IPS-18c (cell line): ENCODE results near the gene MAGI1.

Source experiments
- H3K4me3 ChIP-seq: 2 replicates; pipeline ENCODE4 v1.7.0; 2013; ENCODE audit warnings: low read depth, mild to moderate bottlenecking, low read length, moderate library complexity; ENCODE audit not compliant: insufficient read depth
- H3K9me3 ChIP-seq: one replicate; pipeline ENCODE4 v1.6.1; 2013; ENCODE audit warnings: mild to moderate bottlenecking, low read length, moderate library complexity; ENCODE audit not compliant: control insufficient read depth, insufficient read depth

The MAGI1 gene

DNA sequence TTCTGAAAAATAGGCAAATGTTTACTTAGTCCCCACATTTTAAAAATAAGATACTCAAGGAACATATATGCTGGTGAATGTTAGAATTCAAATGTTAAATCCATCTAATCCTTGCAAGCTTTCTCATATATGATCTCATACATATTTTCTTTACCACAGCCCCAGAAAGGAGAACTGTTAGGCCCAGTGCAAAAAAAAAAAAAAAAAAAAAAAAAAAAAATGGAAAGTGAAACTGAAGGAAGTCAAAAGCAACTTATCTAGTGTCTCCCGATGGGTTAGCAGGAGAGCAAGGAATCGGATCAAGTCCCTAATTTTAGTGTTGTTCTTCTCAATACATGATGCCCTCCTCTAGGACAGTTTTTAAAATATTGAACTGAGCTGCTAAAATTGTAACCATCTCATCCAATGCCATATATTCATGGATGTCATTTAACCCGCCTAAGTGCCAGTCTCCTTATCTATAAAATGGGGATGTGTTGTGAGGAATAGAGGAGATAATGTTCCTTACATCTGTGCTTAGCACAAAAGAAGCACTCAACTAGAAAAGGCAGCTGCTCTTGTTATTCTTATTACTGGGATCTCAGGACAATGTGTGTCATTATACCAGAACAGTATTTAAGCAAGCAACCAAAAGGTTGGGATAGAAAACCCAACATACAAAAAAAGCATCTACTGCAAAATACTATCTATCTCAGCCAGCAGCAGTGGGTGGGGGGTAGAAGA, 279.7 kb downstream of the MAGI1 start:
- Histone ChIP-seq H3K4me3 (no peak overlapping the region), H3K9me3 (no peaks in the 10 kb centered on the region)

DNA sequence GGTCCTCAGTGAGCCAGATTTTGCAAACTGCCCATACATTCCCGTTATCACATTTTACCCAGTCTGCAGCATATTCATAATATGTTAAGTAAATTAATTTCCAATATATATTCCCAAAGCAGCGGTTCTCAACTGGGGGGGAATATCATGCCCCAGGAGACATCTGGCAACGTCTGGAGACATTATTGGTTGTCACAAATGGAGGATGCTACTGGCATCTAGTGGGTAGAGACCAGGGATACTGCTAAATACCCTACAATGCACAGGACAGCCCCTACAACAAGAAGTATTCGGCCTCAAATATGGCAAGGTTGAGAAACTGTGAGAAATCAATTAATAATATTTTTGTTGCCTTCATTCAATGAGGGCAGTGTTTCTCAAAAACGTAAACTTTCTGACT, 280.3 kb downstream of the MAGI1 start:
- H3K4me3 ChIP-seq, result no peak overlapping the region
- no peaks in the 10 kb centered on the region for H3K9me3 ChIP-seq

DNA sequence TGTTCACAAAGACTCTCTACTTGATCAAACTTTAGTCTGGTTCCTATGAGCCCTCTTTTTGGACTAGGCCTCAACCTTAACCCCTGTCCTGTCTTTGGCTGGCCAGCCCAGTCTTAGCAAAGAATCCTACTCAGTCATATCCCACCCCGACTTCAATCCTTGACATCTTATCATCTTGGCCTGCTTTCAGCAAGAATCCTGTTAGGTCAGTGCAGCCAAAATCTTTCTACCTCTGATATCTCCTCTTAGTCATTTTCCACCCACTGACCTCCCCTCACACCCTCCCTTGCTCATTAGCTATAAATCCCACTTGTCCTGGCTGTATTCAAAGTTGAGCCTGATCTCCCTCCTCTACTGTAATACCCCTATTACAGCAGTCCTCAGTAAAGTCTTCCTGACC, 286.1 kb downstream of the MAGI1 start:
- Histone ChIP-seq H3K9me3 (no peaks in the 10 kb centered on the region), H3K4me3 (no peak overlapping the region)

DNA sequence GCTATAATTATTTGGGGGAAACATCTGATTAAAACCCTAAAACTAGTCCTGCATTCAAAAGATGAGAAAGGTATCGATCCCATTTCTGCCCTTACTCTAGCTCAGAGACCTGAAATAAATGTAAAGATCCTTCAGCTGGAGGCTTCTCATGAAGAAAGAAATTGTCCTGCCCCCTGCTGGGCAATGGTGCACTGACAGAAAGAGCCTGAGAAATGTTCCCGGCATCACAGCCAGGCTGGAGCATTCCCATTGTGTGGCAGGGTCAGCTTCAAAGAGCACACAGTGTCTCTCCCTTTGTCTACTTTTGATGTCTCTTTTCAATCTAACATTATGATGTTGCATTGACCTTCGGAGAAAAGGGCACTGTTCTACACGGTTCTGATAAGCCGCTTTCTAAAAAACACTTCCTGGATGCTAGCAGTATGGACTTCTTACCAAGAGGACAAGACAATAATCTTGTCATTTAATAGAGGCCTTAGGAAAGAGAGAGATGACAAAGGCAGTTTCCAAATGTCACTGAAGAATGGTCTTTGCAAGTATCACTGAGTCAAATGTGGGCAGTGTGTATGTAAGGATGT, 287.5 kb downstream of the MAGI1 start:
- no peak overlapping the region for H3K4me3 ChIP-seq

DNA sequence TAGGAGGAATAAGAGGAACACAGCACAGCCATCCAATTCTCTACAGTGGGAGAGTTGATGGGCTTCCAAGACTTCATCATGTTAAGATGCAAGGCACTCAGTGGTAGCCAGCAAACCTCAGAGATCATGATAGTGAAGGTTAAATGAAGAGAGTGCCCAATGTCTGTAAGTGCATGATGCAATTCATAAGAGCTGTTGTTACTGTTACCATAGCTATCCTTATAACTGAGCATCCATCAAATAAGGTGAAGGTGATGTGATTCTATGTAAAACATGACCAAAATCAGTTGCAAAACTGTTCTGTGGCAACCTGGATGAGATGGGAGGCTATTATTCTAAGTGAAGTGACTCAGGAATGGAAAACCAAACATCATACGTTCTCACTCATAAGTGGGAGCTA, 289.7 kb downstream of the MAGI1 start:
- H3K9me3 ChIP-seq, result no peaks in the 10 kb centered on the region
- H3K4me3 ChIP-seq, result no peak overlapping the region

More for the DNA sequence above, 287.5 kb downstream of the MAGI1 start:
- H3K9me3 ChIP-seq, result no peaks in the 10 kb centered on the region

DNA sequence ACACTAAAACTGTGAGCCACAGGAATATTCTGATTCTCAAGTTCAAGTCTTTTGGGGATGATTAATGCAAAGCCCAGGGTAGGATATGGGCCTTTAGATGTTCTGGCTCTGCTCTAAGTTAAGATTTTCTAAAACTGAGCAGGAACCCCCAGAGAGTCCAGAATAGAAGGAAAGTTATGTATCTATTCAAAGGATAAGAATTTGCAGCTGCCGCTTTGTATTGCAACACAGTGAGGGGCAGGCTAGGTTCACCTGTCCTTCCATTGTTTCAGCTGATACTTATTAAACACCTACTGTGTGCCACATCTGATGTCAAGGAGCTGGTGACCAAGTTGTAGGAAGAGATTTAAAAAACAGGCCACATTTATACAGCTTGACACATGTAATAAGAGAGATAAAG, 290.4 kb downstream of the MAGI1 start:
- Histone ChIP-seq H3K9me3 (no peaks in the 10 kb centered on the region), H3K4me3 (no peak overlapping the region)

DNA sequence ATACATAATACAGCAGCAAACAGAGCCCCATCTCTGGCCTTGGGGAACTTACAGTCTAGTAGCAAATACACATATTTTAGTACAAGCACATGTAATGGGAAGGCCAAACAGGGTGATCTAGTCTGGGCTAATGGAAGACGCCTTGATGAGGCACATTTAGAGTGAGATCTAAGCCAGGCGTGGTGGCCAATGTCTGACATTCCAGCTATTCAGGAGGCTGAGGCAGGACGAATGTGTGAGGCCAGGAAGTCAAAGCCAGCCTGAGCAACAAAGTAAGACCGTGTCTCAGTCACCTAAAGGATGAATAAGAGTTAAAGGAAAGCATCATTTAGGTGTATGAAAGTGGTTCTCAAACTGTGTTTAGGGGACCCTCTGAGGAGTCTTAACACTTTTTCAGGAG, 291.9 kb downstream of the MAGI1 start:
- Histone ChIP-seq H3K4me3 (no peak overlapping the region), H3K9me3 (no peaks in the 10 kb centered on the region)

DNA sequence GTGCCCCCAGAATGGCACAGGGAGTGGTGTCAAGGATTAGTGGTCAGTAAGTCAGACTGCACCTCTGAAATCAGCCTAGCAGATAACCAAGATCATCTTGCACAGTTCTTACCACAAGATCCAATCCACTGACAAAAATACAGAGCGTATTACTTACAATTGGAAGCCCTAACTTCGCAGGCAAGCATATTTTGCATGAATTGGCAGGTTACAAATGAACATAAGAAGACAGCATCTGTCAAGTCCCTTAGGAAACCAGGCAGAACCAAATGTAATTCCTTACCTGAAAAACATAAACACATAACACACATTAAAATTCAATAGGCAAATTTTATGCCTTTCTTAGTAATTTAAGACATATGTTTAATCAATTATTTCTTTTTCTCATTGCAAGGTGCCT, 293.4 kb downstream of the MAGI1 start:
- Histone ChIP-seq H3K4me3 (no peak overlapping the region), H3K9me3 (no peaks in the 10 kb centered on the region)

DNA sequence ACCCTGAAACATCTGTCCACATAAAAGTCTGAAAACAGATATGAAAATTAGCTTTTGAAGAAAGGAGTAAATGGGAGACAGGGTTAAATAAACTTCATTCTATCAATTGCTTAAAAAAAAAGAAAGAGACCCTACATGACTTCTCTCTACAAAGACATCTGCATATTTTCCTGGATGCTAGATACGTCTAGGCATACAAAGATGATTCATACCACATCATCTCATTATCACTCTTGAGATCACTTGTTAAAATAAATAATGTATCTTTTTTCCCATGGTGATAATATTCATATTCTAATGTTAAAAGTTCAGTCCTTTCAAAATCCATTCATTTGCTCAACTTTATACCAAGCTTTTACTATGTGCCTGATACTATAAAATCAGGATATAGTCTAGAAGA, 295.8 kb downstream of the MAGI1 start:
- Histone ChIP-seq H3K9me3 (no peaks in the 10 kb centered on the region), H3K4me3 (no peak overlapping the region)

DNA sequence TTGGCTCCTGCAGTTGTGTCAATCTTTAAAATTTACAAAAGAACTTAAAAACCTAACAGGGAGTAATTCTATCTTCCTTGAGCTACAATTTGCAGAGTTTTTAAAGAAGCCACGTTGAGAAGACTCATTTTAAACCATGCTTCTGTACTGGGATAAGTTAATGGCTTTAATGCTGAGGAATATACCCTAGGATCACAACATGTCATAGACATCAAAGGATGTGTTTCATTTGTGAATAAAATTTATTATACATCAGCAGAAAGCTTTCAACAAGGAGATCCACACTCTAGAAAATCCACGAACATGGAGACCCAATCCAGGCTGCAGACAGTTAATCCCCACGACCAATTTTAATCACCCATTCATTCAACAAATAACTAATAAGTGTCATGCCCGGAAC, 297.2 kb downstream of the MAGI1 start:
- no peak overlapping the region for H3K4me3 ChIP-seq

DNA sequence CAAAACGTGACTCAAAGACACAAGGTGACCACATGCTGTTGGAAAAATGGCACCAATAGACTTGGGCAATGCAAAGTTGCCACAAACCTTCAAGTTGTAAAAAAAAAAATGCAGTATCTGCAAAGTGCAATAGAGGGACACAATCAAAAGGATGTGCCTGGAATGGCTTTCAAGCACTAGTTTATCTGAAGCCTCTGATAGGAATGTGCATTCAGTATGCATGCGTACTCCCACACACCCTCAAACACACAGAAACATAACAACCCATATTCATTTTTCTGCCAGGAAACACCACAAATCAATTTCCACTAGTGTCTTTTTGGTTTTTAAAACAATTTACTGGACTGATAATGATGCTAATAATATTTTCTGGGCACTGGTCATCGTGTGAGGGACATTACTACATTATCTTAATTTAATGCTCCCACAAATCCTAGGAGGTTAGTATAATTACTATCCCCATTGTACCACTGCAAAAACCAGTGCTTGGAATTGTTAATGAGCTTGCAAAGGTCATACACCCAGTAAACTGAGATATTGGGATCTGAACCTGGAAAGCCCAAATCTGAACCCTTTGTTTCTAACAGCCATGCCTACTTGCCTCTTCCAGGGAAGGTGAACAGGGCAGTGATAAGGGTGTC, 298.7 kb downstream of the MAGI1 start:
- Histone ChIP-seq H3K4me3 (no peak overlapping the region), H3K9me3 (no peaks in the 10 kb centered on the region)

More for the DNA sequence above, 297.2 kb downstream of the MAGI1 start:
- H3K9me3 ChIP-seq, result no peaks in the 10 kb centered on the region

DNA sequence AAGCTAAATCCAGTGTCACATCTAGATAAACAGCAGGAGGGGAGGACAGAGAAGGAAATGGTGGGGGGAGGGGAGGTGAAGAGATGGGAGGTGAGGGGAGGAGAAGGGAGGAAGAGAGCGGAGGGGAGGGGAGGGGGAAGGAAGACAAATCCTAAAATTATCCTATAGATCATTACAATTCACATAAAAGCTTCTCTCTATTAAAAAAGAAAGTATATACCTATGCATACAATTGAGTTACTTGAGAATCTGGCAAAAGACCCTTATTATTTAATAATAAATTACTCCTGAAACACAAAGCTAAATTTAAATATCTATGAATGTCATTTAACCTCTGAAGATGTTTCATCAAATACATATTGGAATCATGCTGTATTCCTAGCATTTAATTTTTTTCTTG, 303.9 kb downstream of the MAGI1 start:
- Histone ChIP-seq H3K4me3 (no peak overlapping the region), H3K9me3 (no peaks in the 10 kb centered on the region)

DNA sequence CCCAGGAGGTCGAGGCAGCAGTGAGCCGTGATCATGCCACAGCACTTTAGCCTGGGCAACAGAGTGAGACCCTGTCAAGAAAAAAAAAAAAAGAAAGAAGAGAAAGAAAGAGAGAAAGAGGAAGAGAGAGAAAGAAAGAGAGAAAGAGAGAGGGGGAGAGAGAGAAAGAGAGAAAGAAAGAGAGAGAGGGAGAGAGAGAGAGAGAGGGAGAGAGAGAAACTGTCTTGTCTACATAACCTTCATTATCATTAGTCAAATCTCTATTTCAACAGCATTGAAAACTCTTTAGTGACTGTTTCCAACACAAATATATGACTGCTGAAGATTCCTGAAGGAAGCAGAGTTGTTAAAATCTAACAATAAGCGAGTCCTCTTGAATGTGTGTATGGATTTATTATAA, 304.3 kb downstream of the MAGI1 start:
- Histone ChIP-seq H3K4me3 (no peak overlapping the region), H3K9me3 (no peaks in the 10 kb centered on the region)

DNA sequence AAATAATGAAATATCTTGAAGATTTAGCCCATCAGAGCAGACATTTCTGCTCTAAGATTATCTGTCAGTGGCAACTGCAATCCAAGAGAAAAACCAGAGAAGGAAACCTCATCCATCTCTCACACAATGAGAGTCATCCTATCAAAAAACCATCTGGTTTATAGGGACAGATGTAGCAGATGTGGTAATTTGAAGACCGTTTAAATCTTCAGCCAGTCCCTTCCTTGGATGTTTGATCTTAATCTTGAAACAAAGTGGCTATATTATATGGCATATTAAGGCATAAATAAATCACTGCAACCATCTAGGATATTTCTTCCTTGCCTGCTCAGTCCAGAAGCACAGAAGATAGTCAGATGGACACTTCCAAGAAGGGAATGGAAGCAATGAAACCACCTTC, 305.3 kb downstream of the MAGI1 start:
- no peak overlapping the region for H3K4me3 ChIP-seq
- no peaks in the 10 kb centered on the region for H3K9me3 ChIP-seq

DNA sequence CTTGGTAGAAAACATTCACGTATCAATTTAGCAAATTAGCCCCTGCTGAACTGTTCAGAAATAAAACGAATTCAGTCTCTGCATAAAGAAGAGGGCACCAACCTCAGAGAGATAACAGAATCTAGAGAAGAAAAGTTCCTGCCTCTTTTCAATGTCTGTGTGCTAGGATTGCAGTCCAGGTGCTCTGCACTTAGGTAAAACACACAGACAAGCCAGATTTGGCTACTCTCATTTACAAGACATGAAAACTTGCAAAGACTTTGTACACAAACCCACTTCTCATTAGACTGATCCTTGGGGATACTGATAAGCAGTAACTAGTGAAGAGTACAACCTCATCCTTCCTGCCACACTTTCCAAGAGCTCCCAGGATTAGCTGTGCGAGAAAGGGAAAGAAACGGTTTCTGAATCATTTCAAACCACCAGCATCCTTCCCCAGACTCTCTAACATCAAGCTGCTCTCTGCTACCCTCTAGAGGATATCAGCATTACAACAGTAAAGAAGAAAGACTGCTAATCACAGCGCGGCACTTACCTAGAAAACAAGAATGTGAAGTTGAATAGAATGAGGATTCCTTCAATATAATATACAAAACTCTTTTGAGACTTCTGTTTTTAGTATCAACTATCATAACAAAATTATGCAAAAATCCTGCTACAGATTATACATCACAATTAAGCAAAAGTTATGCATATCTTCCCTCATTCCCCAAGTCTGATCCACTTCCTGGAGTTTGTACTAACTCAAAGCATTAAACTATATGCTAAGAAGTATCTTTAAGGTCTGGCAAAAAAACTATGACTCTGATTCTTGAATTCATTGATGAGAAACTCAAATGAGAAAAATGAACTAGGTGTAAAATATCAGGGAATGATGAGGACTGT, 306.4 kb downstream of the MAGI1 start:
- H3K4me3 ChIP-seq, result no peak overlapping the region
- no peaks in the 10 kb centered on the region for H3K9me3 ChIP-seq

DNA sequence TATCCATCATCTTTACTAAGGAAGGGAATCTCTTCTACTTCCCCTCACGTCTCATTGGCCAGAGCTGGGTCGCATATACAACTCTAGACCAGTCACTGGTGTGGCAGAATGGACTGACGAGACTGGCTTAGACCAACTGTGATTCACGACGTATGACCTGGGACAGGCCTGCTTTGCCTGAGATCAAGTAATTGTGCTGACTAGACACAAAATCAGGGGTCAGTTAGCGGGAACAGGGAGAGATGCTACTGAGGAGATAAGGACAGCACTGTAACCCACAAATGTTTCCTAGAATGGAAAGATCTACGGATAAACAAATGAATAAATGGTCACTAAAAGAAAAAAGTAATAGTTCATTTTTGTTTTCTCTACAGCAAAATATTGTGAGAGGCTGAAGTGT, 308.3 kb downstream of the MAGI1 start:
- Histone ChIP-seq H3K9me3 (no peaks in the 10 kb centered on the region), H3K4me3 (no peak overlapping the region)

DNA sequence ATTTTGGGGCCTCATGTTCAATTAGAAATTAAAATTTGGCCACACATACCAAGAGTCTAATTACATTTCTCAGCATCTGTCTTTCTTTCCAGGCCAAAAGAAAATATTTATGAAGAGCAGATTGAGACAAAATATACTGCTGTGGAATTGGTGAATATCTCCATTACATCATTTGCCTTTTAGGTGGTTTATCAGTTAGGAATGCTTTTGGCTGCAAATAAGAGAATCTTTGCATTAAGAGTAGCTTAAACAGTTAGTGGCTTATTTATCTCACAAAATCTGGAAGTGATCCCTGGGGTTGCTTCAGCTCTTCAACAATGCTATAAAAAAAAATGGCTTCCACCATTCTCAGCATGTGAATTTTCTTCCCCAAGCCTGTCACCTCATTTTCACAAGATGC, 308.7 kb downstream of the MAGI1 start:
- no peak overlapping the region for H3K4me3 ChIP-seq

DNA sequence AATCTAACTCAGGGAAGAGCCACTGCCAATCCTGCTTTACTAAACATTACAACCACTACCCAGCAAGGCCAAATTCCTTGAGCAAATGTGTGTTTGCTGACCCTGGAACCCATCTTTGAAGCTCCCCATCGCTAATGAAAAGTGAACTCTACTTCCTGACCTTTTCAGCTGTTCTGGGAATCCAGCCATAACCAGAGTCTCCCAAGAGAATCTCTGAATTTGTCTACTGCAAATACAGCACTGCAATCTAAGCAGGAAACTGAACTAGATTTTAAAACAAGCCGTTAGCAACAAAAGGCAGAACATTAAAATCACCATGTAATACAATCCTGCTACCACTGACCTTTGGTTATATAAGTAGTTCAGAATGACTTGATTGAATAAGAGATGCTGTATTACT, 309.2 kb downstream of the MAGI1 start:
- Histone ChIP-seq H3K4me3 (no peak overlapping the region), H3K9me3 (no peaks in the 10 kb centered on the region)

More for the DNA sequence above, 308.7 kb downstream of the MAGI1 start:
- no peaks in the 10 kb centered on the region for H3K9me3 ChIP-seq
